Caco-2 (cell line): ENCODE results near the gene GCM1. TPM values are rescaled to one million over a fixed set of nuclear protein-coding genes. Genes with fewer than 3 reads are reported as not detected.

Source experiments
- BruUV-seq: library from RNA; stranded (reverse); fragments of 400-500 nt; replicated peaks from 2 replicates; lab custom pipeline; 2021; lab: Mats Ljungman, UMichigan
- CTCF ChIA-PET: fragments of 300-600 bp; sonication (Branson Sonifier 250); formaldehyde crosslinking; loops from one replicate; lab custom pipeline; 2022; ENCODE audit warnings: antibody characterized with exemption; lab: Charles Lee
- POLR2A ChIA-PET: fragments of 300-600 bp; sonication (Branson Sonifier 250); formaldehyde crosslinking; loops from one replicate; lab custom pipeline; 2022; ENCODE audit warnings: antibody characterized with exemption; lab: Charles Lee
- DNase-seq, 2 experiments: peaks; one replicate each; pipeline versions ENCODE4 v3.0.0 to v3.0.0-alpha.2; 2020 to 2022
- H3K27me3 ChIP-seq: replicated peaks from 2 replicates; pipeline ENCODE4 v1.6.0; 2011; ENCODE audit warnings: low read length; ENCODE audit not compliant: control insufficient read depth, insufficient read depth
- H3K36me3 ChIP-seq: 2 replicates; pipeline ENCODE4 v1.5.1; 2011; ENCODE audit warnings: low read length; ENCODE audit not compliant: control insufficient read depth, insufficient read depth
- H3K4me1 ChIP-seq: fragments of 250-450 bp; sonication (Bioruptor Pico); 2 replicates; pipeline ENCODE4 v1.5.1; 2020; ENCODE audit warnings: mild to moderate bottlenecking
- H3K4me3 ChIP-seq: 2 replicates; pipeline ENCODE4 v1.5.1; 2011; ENCODE audit warnings: low read depth, mild to moderate bottlenecking, control low read depth, low read length
- H3K9me3 ChIP-seq: fragments of 250-450 bp; sonication (Bioruptor Pico); 2 replicates; pipeline ENCODE4 v1.5.1; 2020; ENCODE audit warnings: mild to moderate bottlenecking, moderate library complexity
- H3K27ac Mint-ChIP-seq: one replicate; pipeline ENCODE4 v1.8.0; 2022; ENCODE audit warnings: mixed read lengths; ENCODE audit not compliant: unreplicated experiment
- H3K27me3 Mint-ChIP-seq: one replicate; pipeline ENCODE4 v1.8.0; 2022; ENCODE audit warnings: mixed read lengths; ENCODE audit not compliant: insufficient read depth, unreplicated experiment
- H3K36me3 Mint-ChIP-seq: one replicate; pipeline ENCODE4 v1.8.0; 2022; ENCODE audit warnings: mild to moderate bottlenecking, mixed read lengths; ENCODE audit not compliant: insufficient read depth, unreplicated experiment
- H3K4me1 Mint-ChIP-seq: one replicate; pipeline ENCODE4 v1.8.0; 2022; ENCODE audit warnings: low read depth, mixed read lengths; ENCODE audit not compliant: unreplicated experiment
- H3K4me3 Mint-ChIP-seq: one replicate; pipeline ENCODE4 v1.8.0; 2022; ENCODE audit warnings: mild to moderate bottlenecking, moderate library complexity, mixed read lengths; ENCODE audit not compliant: unreplicated experiment
- H3K9me3 Mint-ChIP-seq: one replicate; pipeline ENCODE4 v1.8.0; 2022; ENCODE audit warnings: mixed read lengths; ENCODE audit not compliant: unreplicated experiment
- intact Hi-C: fragments of 100-400 bp; cut with micrococcal nuclease; formaldehyde crosslinking; loops from one replicate; pipeline ENCODE4 v1.10.0; 2022; ENCODE audit not compliant: unreplicated experiment
- total RNA-seq: library from RNA; stranded (reverse); gene quantifications from 2 replicates; pipeline ENCODE4 v1.2.3, GENCODE V29; 2022
- TF ChIP-seq, protein P1 (sequence below), 2 experiments: fragments of 200-600 bp in 1 of 2; IDR thresholded peaks; 1 replicate in 1 of 2; 2 replicates in 1 of 2; pipeline versions ENCODE4 v1.5.1 to v1.8.0; 2011 to 2022; ENCODE audit warnings: antibody characterized with exemption in 1 of 2, control low read depth in 1 of 2, inconsistent platforms in 1 of 2, low read depth in 1 of 2, low read length in 1 of 2, mild to moderate bottlenecking in 1 of 2, moderate library complexity in 1 of 2; ENCODE audit not compliant: insufficient read depth in 1 of 2, severe bottlenecking in 1 of 2, unreplicated experiment in 1 of 2

The GCM1 gene
- total RNA-seq, 1 experiment from 2014 or later = 0.79 TPM

DNA sequence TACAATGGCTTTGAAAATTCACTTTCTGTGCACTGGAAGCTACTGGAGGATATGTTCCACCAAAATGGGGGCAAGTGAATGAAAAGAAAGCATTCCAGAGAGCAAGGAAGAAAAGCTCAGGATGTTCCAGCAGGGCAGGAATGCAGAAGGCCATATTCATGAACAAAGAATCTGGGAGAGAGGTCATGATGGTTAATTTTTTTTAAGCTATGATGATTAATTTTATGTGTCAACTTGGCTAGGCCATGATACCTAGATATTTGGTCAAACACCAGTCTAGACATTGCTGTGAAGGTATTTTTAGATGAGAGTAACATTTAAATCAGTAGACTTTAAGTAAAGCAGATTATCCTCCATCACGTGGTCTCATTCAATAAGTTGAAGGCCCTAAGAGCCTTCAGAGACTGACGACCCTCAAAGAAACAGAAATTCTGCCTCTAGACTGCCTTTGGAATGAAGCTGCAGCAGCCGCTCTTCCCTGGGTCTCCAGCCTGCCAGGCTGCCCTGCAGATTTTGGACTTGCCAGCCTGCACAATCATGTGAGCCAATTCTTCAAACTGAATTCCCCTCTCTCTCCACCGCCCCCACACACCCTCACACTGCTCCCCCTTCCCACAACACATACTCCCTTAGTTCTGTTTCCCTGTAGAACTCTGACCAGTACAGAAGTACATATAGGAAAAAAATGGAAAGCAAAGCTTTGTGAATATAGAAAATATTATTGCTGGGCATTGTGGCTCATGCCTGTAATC is 20.1 kb upstream of the GCM1 start:
- no peak for DNase-seq
- Histone ChIP-seq H3K4me3 (no peak overlapping the region), H3K36me3 (no peaks in the 10 kb centered on the region), H3K9me3 (peaks cover 5% of the 10 kb centered on the region), H3K27me3 (no peaks in the 10 kb centered on the region), H3K4me1 (peaks cover 6% of the 10 kb centered on the region; the same call in 1 of the 2 replicates)
- H3K4me3 Mint-ChIP-seq = no peak overlapping the region
- TF ChIP-seq, protein P1, sequence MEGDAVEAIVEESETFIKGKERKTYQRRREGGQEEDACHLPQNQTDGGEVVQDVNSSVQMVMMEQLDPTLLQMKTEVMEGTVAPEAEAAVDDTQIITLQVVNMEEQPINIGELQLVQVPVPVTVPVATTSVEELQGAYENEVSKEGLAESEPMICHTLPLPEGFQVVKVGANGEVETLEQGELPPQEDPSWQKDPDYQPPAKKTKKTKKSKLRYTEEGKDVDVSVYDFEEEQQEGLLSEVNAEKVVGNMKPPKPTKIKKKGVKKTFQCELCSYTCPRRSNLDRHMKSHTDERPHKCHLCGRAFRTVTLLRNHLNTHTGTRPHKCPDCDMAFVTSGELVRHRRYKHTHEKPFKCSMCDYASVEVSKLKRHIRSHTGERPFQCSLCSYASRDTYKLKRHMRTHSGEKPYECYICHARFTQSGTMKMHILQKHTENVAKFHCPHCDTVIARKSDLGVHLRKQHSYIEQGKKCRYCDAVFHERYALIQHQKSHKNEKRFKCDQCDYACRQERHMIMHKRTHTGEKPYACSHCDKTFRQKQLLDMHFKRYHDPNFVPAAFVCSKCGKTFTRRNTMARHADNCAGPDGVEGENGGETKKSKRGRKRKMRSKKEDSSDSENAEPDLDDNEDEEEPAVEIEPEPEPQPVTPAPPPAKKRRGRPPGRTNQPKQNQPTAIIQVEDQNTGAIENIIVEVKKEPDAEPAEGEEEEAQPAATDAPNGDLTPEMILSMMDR (IDR thresholded peaks at IDR 0.05; ENCODE audit: insufficient read depth in 1 of 2, low read depth in 1 of 2, low read length in 1 of 2, severe bottlenecking in 1 of 2, unreplicated experiment in 1 of 2) = no peak
- H3K27ac Mint-ChIP-seq = no peak overlapping the region
- CTCF ChIA-PET = interaction anchor here (1.0 kb wide), 1 partner anchor 64 kb away, joined by 4 read pairs; no protein-coding TSS in a partner anchor
- no TSS peak for BruUV-seq
- no peaks in the 10 kb centered on the region for H3K36me3 Mint-ChIP-seq
- intact Hi-C loops = no loop called here
- H3K4me1 Mint-ChIP-seq = no peaks in the 10 kb centered on the region
- no peaks in the 10 kb centered on the region for H3K27me3 Mint-ChIP-seq
- no peaks in the 10 kb centered on the region for H3K9me3 Mint-ChIP-seq
- POLR2A ChIA-PET = no interaction called here

DNA sequence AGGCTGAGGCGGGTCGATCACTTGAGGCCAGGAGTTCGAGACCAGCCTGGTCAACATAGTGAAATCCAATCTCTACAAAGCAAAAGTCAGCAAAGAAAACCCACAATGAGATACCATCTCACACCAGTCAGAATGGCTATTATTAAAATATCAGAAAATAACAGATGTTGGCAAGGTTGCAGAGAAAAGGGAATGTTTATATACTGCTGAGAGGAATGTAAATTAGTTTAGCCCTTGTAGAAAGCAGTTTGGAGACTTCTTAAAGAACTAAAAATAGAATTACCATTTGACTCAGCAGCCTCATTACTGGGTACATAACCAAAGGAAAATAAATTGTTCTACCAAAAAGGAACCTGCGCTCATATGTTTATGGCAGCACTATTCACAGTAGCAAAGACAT is 16.7 kb upstream of the GCM1 start:
- intact Hi-C loops = no loop called here
- no TSS peak for BruUV-seq
- TF ChIP-seq, protein P1 (IDR thresholded peaks at IDR 0.05; ENCODE audit: insufficient read depth in 1 of 2, low read depth in 1 of 2, low read length in 1 of 2, severe bottlenecking in 1 of 2, unreplicated experiment in 1 of 2) = no peak
- no peaks in the 10 kb centered on the region for H3K9me3 Mint-ChIP-seq
- no peaks in the 10 kb centered on the region for H3K27me3 ChIP-seq
- DNase-seq = no peak
- no peaks in the 10 kb centered on the region for H3K27me3 Mint-ChIP-seq
- no peak overlapping the region for H3K4me3 Mint-ChIP-seq
- H3K36me3 Mint-ChIP-seq = no peaks in the 10 kb centered on the region
- no peak overlapping the region for H3K27ac Mint-ChIP-seq
- H3K4me1 ChIP-seq = peaks cover 20% of the 10 kb centered on the region
- ChIA-PET POLR2A (no interaction called here), CTCF (no interaction called here)
- H3K4me3 ChIP-seq = no peak overlapping the region
- peaks cover 5% of the 10 kb centered on the region for H3K9me3 ChIP-seq
- H3K36me3 ChIP-seq = no peaks in the 10 kb centered on the region
- no peaks in the 10 kb centered on the region for H3K4me1 Mint-ChIP-seq

DNA sequence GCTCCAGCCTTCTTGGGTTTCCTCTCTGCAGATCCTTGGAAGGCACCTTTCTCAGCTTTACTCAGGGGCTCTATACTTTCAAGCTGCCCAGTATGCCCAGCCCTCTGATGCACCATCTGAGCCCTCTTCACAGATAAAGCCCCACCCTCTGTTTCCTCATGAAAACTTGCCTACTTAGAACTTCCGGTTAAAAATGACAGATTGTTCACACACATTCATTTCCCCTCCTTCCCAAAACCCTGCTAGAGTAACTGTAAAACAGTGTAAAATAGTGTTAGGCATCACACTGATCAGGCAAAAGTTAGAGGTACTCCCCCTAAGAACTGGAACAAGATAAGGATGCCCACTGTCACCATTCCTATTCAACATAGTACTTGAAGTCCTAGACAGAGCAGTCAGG is 14.0 kb upstream of the GCM1 start:
- H3K4me1 Mint-ChIP-seq = no peaks in the 10 kb centered on the region
- DNase-seq = no peak
- ChIA-PET CTCF (no interaction called here), POLR2A (no interaction called here)
- no TSS peak for BruUV-seq
- no peaks in the 10 kb centered on the region for H3K27me3 ChIP-seq
- peaks cover 5% of the 10 kb centered on the region for H3K9me3 ChIP-seq
- H3K4me3 Mint-ChIP-seq = no peak overlapping the region
- H3K9me3 Mint-ChIP-seq = no peaks in the 10 kb centered on the region
- H3K4me3 ChIP-seq = no peak overlapping the region
- no peaks in the 10 kb centered on the region for H3K36me3 ChIP-seq
- H3K4me1 ChIP-seq = peaks cover 21% of the 10 kb centered on the region
- intact Hi-C loops = no loop called here
- TF ChIP-seq, protein P1 (IDR thresholded peaks at IDR 0.05; ENCODE audit: insufficient read depth in 1 of 2, low read depth in 1 of 2, low read length in 1 of 2, severe bottlenecking in 1 of 2, unreplicated experiment in 1 of 2) = no peak
- no peaks in the 10 kb centered on the region for H3K36me3 Mint-ChIP-seq
- H3K27ac Mint-ChIP-seq = no peak overlapping the region
- no peaks in the 10 kb centered on the region for H3K27me3 Mint-ChIP-seq
